C4-2B (cell line): ENCODE data around the gene CHIC1.
"Not testable (repeated sequence)": the region's sequence is repeated elsewhere in the genome, so short reads cannot be mapped to it uniquely, and the experiment has no call there.

Source experiments
- CTCF ChIP-seq: fragments of 450-650 bp; conservative IDR thresholded peaks from 2 replicates; pipeline ENCODE4 v1.5.1; 2017; ENCODE audit warnings: mild to moderate bottlenecking
- ZFX ChIP-seq: fragments of 450-650 bp; IDR thresholded peaks from 2 replicates; pipeline ENCODE4 v1.6.1; 2017

- not testable (repeated sequence) for TF ChIP-seq CTCF, ZFX
These were observed 31.3 kb upstream of the CHIC1 start for GRCh38 chrX:73531655-73532054.
